GM21390 (cell line): ENCODE data around the gene HOXC4.
"Not testable (repeated sequence)": the region's sequence is repeated elsewhere in the genome, so short reads cannot be mapped to it uniquely, and the experiment has no call there.

Experiments
- ATAC-seq: cut with Tn5 transposase; IDR thresholded peaks from one replicate; pipeline ENCODE4 v1.9.1; 2021; ENCODE audit not compliant: unreplicated experiment

Gene HOXC4

GRCh38 chr12:54053003-54053750, 458 bp upstream of the HOXC4 start:
- peak; percentile 66 for ATAC-seq

- no peak for ATAC-seq
Measured at GRCh38 chr12:54054742-54055194, 1.1 kb downstream of the HOXC4 start.

GRCh38 chr12:54055552-54055951, 1.9 kb downstream of the HOXC4 start:
- no peak for ATAC-seq

DNA sequence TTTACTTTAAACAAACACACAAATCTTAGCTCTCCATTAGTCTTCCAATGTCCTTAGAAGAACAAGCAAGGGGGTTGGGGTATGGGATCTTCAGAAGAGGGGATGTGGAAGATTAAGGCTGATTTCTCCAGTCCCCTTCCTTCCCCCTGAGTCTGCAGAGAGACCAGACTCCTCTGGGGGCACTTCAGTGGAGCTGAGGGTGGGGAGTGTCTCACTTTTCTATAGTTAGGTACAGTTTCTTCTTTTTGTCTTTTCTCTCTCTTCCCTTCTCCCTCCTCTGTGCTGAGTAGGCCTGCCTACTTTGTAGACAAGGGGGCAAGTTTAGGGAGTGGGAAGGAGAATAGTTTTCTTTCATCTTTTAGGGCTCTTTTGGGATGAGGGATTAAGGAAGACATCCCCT, 2.5 kb downstream of the HOXC4 start:
- ATAC-seq = no peak

DNA sequence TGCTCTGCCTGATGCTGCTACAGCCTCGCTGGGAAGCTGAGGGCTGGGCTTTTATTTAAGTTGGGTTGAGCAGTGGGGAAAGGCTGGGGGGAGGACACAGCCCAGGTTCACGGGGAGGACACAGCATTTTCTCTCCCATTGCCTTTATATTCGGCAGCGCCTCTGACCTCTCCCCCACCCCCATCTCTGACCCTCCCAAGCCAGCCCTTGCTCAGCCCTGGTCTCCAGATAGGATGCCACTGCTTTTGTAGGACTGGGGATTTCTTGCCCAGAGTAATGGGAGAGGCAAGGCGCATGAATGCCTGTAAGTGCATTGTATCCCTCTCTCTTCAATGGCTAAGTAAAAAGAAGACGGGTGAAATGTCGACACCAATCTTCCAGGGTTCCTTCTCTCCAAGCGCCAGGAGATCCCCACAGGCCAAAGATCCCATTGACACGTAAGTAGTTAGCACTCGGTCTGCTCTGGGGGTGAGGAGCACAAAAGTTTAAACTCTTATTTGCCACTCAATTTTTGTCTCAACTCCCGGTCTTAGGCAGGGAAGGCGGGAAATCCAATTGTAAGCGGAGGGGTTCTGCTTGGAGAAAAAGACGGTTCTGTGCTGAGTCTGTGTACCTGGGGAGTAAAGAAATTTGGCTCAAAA, 4.6 kb downstream of the HOXC4 start:
- no peak for ATAC-seq

DNA sequence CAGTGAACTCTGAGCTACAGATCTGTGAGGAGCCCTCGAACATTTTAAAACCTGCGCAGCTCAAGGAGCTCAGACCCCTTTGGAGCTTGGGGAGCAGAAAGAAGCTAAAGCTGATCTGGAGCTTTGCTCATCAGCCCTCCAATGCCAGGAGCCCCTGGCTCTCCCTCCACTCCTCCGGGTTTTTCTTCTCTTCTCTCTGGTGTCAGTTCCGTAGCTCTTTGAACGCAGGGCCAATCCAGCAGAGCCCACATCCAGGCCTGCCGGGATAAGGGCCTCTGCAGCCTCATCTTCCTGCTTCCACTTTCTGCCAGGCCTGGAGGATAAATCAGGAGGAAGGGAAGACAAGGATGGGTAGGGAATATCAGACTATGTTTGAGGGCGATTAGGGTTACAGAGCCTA, 6.0 kb downstream of the HOXC4 start:
- ATAC-seq = no peak

DNA sequence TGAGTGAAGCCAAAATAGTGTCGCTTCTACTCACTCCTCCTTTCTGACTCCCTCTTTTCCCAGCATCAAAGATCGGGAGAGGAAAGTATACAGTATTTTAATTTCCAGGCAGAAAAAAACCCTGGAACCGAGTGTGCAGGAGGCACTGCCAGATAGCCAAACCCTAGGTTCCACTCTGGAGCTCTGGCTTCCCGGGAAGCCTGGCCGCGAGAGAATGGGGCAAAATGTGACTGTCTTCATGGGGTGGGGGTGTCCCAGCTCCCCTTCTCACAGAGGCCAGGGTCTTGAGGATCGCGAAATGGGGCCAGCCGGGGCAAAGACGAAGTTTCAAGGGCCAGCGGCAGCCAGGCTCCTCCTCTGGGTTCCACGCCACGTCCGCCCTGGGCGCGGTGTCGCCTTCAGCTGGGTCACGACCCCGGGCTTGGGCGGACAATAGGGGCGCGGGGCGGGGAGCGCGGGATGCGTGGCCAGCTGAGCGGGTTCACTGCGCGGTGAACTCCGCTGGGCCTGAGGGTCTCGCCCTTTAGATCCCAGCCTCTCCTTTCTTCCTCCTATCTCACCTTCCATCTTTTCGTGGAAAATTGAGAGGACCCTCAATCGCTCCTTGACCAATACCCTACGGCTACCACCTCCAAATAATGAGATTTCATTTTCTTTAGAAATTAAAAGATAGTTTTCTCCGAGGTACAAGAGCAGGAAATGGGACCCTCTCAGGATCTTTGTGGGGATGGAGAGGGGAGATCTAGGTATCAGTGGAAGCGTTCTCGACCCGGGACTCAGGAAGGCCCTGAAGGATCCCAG, 6.7 kb downstream of the HOXC4 start:
- no peak for ATAC-seq

- ATAC-seq = no peak
Measured at GRCh38 chr12:54060975-54061778, 7.5 kb downstream of the HOXC4 start.

- no peak for ATAC-seq
Measured at GRCh38 chr12:54065677-54066076, 12.0 kb downstream of the HOXC4 start.

GRCh38 chr12:54066408-54066807, 12.8 kb downstream of the HOXC4 start:
- no peak for ATAC-seq

DNA sequence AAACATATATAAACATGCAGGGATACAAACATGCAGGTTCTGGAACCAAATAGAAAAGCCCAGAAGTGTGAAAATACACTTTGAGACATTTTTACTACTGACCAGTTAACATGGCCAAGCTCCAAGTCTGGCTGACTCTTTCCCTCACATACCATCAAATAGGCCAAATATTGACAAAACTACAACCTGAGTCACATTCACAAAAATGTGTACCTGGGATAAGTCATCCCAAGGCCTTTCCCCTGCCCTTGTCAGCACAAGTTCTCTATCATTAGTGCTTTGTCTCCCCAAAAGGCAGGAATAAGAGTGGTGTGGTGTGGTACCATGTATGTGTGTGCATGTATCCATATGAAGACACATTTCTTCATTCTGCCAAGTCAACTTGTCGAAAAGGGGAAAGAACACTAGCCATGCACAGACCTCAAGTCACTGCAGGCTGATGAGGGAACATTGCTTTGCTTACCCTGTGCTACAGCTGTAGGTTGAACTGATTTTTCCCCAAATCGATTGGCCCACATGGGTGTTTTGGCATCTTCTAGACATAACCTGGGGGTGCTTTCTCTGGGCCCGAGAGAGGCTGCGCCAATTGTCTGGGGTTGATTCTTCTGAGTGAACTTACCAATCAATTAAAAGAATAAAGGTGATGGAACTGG, 14.9 kb downstream of the HOXC4 start:
- no peak for ATAC-seq

- ATAC-seq = no peak
Measured at GRCh38 chr12:54071942-54072341, 18.3 kb downstream of the HOXC4 start.

DNA sequence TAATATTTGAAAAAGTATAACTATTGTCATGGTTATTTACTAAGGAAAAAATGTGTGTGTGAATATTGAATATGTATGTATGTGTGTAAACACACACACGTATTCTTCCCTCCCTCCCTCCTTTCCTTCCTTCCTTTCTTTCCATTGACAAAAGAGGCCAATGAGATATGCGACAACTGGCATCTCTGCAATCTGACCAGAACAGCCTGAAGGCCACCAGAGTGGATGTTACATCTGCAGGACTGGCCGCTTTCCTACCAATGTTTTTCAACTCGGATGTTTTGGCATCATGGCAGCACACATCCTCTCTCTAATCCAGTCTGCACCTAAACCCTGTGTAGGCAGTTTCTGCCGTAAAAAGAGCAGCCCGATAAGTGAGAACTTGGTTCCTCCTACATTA, 20.7 kb downstream of the HOXC4 start:
- no peak for ATAC-seq

DNA sequence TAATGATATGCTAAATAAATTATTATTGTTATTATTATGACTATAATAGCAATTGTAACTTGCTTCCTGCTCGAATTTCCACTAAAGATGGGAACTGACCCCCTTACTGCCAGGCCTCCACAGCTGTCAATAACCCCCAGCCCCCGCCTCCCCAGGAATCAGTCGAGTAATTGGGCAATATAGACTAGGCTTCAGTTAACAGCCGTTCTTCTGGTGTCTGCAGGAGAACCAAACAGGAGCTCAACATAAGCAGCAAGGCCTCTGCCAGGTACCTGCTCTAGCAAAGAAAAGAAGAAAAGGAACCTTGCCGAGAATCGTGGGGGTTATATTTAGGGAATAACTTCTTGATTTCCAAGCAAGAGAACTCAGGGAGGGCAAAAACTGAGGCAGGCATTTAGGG, 21.8 kb downstream of the HOXC4 start:
- ATAC-seq = no peak

DNA sequence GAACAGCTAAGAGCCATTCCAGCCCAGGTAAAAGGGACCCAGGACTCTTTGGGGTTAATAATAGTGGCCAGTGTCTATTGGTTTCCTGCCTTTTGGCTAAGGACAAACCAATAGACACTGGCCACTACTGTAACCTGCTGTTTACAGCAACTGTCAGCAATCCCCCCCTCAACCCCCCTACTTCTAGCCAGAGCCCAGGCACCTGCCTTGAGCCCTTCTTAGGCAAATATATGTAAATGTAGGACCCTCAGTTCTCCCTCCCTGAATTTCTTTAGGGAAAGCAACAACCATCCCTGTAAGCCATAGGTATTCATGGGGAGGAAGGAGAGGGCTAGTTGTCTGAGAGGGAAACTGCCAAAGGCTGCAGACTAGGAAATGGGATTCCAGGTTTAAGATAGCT, 22.3 kb downstream of the HOXC4 start:
- no peak for ATAC-seq

DNA sequence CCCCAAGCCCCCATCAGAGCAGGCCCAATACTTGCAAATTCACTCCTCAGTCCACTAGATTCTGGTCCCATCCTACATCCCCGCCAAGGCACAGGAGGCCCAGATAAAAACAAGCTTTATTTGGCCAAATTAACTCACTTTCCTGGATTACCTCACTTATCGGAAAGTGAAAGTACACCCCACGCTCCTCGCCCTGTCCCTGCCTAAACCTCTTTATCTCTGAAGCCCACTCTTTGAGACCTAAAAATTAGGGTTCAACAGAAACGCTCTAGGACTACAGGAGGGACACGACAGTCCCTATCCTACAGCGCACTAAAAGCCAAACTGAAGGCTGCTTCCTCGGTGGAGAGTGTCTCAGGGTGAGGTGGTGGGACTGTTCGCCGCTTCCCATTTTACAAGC, 24.2 kb downstream of the HOXC4 start:
- ATAC-seq = not testable (repeated sequence)

- ATAC-seq = not testable (repeated sequence)
Measured at GRCh38 chr12:54079115-54079514, 25.5 kb downstream of the HOXC4 start.

GRCh38 chr12:54080008-54080924, 26.6 kb downstream of the HOXC4 start:
- not testable (repeated sequence) for ATAC-seq

DNA sequence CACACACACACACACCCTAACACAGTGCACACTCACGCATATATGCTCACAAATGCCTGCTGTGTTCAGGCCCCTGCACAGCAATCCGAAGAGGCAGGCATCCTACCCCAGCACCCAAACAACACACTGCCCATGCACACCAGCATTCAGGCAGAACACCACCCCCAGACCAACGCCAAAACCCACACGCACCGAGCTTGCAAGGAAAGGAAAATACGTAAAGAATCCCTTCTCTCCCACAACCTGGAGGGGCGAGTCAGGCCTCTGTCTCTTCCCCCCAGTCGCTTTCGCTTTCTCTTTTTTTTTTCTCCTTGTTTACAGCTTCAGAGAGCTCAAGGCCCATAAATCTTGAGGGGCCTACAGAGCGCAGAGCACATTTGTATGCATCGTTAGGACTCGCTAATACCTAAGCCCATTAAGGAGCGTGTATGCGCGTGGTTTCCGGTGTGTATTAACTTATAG, 27.4 kb downstream of the HOXC4 start:
- not testable (repeated sequence) for ATAC-seq
